Stromal cell of bone marrow (primary cell): ENCODE measurements around the gene TPSB2.
"Not testable (repeated sequence)": the region's sequence is repeated elsewhere in the genome, so short reads cannot be mapped to it uniquely, and the experiment has no call there.

Experiments used
- DNase-seq: peaks from one replicate; pipeline ENCODE4 v3.0.0-alpha.2; 2012; ENCODE audit warnings: low read depth

TPSB2 gene

DNA sequence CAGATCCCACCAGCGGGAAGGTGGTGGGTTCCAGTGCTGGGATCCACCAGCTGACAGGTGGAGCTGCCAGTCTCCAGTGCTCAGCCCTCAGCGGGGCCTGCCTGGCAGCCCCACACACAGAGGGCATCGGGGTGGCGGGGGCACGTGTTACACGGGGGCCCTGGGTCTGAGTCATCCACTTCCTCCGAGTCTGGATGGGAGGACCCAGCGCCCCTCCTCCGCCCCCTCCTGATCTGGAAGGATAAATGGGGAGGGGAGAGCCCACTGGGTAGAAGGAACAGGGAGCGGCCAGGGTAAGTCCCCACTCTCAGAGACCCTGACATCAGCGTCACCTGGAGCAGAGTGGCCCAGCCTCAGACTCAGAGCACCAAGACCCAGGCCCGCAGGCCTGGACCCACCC is 10.5 kb upstream of the TPSB2 start, which contains the start of gene TPSAB1:
TPSAB1 (plus strand) TSS at position 270 of the 400 bp plus-strand sequence. CDS start 234 bp downstream, outside the sequence.
- not testable (repeated sequence) for DNase-seq

DNA sequence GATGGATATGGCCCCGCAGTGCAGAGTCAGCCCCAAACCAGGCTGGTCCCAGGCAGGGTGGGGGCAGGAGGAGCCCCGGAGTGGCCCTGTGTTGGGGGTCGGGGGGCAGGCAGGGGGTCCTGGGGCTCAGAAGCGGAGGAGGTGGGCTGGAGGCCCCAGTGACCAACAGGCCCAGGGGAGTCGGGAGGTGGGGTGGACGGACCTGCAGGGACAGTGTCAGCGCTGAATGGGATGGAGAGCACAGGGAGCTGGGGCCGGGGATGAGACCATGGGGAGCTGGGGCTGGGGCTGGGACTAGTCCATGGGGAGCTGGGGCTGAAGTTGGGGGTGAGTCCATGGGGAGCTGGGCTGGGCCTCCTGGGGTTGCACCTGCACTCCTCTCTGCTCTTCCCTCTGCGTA is 9.6 kb upstream of the TPSB2 start:
- DNase-seq = not testable (repeated sequence)

DNA sequence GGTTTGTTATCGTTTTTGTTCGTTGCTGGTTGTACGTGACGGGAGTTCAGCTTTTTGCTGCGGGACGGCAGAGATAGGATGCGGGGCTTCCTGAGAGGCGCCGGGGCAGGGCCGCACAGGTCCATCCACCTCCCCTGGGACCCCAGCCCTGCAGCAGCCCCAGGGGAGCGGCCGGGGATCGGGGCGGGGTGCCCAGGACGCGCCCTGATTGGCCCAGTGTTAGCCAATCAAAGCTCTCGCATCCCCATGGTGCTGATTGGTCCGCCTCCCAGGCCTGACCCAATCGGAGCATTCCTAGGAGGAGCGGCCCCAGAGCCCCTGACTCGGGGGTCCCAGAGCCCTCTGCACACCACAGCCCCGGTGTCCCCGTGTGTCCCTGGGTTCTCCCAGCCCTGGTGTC is 8.9 kb upstream of the TPSB2 start:
- not testable (repeated sequence) for DNase-seq

DNA sequence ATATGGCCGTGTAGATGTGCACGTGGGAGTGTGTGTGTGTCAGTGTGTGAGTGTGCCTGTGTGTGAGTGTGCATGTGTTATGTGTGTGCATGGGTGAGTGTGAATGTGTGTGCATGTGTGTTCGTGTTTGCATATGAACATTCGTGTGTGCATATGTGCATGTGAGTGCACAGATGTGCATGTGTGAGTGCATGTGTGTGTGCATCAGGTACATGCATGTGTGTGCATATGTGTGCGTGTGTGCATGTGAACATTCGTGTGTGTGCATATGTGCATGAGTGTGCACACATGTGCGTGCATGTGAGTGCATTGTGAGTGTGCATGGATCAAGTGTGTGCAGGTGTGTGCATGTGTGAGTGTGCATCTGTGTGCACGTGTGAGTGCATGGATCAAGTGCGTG is 8.0 kb upstream of the TPSB2 start:
- DNase-seq = no peak

DNA sequence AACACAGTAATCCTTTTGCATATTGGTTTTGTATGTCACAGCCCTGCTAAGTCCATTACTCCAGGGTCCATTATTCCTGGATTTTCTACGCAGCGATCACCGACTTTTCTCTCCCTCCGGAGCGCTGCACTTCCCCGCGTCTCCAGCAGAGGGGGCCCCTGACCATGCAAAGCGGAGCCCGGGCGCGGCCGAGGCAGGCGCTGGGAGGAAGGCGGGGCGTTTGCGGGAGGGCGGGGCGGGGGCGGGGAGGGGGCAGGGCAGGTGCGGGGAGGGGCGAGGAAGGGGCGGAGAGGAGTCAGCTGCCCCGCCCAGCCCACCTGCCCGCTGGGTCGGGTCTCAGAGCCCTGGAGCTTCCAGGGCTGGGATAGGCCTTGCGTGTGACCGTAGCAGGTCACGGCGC is 6.7 kb upstream of the TPSB2 start:
- not testable (repeated sequence) for DNase-seq

DNA sequence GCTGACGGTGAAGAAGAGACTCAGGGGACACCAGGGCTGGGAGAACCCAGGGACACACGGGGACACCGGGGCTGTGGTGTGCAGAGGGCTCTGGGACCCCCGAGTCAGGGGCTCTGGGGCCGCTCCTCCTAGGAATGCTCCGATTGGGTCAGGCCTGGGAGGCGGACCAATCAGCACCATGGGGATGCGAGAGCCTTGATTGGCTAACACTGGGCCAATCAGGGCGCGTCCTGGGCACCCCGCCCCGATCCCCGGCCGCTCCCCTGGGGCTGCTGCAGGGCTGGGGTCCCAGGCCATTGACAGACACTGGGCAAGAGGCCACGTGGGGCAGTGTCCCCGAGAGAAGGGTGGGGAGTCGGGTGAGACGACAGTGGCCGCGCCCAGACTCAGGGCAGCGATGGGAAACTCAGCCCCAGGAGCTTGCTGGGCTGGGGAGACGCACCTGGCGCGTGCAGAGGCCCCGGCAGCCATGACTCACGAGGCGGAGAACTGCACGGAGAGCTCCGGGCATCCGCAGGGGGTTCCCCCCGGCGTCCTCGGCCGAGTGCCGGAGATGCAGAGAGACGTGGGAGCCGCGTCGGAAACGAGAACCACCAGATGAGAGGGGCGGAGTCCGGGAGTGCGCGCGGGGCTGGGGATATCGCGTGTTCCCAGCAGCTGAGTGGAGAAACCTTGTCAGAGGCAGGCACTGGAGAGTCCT is 2.2 kb upstream of the TPSB2 start:
- not testable (repeated sequence) for DNase-seq

DNA sequence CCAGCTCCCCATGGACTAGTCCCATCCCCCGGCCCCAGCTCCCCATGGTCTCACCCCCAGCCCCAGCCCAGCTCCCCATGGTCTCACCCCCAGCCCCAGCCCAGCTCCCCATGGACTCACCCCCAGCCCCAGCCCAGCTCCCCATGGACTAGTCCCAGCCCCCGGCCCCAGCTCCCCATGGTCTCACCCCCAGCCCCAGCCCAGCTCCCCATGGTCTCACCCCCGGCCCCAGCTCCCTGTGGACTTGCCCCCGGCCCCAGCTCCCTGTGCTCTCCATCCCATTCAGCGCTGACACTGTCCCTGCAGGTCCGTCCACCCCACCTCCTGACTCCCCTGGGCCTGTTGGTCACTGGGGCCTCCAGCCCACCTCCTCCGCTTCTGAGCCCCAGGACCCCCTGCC is 1.3 kb upstream of the TPSB2 start:
- DNase-seq = not testable (repeated sequence)

DNA sequence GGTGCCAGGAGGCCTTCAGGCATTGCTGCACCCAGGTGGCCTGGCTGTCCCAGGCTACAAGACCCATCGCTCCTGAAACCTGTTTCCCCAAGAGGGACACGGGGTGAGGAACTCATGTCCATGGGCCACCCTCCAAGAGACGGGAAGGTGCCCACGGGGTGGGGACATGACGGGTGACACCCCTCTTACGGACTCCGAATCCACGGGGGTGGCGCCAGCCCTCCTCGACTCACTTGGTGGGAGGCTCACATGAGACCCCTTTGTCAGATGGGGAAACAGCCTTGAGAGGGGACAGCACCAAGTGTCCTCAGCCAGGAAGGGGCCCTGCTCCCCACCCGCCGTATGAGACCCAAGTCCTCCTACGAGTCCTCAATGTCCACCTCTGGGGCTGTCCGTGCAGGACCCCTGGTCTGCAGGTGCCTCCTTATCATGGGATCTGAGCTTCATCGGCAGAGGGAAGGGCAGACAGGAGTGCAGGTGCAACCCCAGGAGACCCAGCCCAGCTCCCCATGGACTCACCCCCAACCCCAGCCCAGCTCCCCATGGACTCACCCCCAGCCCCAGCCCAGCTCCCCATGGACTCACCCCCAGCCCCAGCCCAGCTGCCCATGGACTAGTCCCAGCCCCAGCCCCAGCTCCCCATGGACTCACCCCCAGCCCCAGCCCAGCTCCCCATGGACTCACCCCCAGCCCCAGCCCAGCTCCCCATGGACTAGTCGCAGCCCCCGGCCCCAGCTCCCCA is 658 bp upstream of the TPSB2 start:
- DNase-seq = not testable (repeated sequence)

DNA sequence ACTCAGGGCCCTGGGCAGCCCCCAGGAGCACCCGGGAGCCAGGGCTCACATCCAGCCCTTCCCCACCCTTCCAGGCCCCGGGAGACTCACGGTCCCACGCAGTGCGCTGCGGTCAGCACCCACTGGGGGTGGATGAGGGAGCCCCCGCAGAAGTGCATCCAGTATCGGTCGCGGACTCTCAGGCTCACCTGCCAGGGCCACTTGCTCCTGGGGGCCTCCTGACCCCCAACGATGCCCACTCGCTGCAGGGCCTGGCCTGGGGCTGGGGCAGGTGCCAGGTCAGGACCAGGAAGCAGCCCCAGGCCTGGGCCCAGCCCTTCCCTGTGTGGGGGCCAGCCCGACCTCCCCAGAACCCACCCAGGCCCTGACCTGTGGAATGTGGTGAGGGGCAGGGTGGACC is 508 bp downstream of the TPSB2 start:
- not testable (repeated sequence) for DNase-seq

DNA sequence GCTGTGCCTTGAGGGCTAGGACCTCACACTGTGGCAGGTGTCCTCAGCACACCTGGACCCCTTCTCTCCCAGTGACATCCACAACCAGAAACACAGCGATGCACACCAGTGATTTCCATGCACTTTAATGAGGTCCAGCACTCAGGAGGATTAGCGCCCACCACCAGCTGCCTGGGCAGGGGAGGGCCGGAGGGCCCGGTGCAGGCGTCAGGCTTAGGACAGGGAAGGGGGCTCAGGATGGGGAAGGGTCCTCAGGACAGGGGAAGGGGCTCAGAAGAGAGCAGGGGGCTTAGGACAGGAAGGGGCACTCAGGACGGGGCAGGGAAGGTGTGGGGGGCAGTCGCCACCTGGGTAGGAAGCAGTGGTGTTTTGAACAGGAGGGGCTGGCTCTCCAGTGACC is 1.8 kb downstream of the TPSB2 start:
- DNase-seq = not testable (repeated sequence)

DNA sequence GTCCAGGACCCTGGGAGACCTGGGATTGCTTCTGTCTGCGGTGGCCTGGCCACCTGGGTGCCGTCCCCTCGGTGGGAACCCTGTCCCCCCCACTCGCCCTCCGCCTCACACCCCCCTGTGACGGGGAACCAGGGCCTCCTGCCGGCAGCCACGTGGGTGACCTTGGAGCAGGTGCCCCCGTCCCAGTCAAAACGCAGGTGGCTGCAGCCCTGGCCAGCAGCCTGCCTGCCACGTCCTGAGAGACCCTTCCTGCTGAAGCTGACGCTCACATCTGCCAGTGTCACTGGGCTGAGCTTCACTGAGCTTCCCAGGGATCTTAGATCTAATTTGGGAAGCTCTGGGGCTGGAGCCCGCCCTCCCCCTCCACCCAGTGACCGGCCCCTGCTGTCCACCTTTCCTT is 3.3 kb downstream of the TPSB2 start:
- DNase-seq = not testable (repeated sequence)

DNA sequence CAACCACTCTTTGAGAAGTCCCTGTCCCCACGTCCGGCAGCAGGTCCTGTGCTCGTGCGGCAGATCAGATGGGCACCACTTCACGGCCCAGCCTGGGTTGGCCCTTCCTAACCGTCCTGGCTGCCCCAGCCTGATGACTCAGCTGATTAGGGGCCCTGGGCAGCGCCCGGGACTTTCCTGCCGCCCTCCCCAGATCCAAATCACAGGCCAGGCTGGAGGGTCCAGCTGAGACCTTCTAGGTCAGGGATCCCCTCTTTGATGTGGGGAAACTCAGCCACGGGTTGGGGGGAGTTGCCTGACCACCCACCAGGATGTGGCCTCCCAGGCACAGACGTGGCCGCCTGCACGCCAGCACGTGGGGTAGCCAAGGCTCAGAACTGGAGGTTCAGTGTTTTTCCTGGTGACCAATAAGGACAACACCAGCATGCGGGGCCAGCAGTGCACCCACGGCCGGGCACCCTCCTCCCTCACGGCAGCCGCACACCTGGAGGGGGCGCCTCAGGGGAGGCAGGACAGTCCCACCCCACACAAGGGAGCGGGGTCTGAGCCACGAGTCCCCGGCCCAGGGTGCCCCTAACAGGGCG is 4.2 kb downstream of the TPSB2 start:
- not testable (repeated sequence) for DNase-seq

DNA sequence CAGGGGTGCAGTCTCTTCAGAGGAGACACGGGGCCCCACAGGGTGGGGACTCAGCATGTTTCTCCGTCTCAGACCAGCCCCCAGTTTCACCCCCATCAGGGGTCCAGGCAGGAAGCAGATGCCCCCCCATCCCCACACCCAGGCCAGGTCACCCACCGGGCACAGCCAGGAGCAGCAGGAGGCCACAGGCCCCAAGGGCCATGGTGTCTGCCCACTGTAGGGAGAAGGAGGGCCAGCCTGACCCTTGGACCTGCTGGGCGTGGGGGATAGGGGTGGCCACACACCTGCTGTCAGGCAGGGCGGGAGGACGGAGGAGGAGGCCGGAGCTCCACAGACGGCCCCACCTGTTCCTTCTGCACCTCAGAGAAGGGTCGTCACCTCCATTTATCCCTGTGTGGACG is 4.9 kb downstream of the TPSB2 start, which contains the start of gene TPSG1:
TPSG1 (minus strand) TSS at position 218 of the 401 bp plus-strand sequence; CDS start at position 202, 16 bp downstream.
- DNase-seq = no peak

DNA sequence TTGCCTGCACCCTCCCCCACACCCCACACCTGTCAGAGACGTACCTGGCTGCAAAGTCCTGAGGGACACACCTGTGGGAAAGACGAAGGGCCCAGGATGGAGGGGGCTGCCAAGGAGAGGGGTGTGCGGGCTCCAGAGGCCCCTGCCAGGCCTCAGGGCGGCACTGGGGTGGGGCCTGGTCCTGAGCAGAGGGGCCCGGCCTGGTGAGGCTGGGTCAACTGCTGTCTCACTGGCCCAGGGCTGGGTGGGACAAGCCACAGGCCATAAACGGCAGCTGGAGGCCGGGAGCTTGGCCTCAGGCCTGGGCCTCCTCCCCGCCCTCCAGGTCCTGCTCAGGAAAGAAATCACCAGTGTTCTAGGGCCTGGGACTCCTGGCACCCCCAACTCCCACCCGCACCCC is 5.4 kb downstream of the TPSB2 start:
- DNase-seq = no peak

DNA sequence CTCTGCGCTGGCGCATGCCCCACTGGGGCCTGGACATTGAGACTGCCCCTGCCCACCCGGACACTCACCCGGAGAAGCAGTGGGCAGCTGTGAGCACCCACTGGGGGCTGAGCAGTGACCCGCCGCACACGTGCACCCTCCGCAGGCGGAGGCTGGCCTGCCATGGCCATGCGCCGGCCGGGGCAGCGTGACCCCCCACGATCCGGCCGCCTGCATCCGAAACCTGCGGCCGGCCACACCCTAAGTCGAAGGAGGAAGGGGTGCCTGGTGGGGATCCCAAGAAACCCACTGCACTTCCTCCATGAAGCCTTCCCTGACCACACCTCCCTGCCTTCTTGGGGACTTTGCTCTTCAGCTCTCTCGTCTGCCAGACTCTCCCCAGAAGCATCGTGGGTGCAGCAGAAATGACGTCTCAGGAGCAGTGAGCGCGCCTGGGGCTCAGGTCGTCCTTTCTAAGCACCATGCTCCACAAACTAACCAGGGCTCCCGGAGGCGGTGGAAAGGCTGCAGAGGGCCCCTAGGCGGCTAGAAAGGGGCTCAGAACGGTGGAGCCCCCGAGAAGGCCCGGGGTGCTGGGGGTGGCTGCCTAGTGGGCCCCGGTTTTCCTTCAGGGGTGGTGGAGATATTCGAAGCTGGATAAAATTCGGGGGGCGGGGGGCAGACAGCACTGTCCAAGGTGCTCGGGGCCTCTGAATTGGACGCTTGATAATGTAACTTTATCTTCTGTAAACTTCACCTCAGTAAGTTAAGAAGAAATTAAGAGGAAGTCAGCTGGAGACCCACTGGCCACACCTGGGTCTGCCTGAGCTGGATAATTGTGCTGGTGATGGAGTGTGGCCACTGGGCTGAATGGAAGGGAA is 6.4 kb downstream of the TPSB2 start:
- DNase-seq = no peak

DNA sequence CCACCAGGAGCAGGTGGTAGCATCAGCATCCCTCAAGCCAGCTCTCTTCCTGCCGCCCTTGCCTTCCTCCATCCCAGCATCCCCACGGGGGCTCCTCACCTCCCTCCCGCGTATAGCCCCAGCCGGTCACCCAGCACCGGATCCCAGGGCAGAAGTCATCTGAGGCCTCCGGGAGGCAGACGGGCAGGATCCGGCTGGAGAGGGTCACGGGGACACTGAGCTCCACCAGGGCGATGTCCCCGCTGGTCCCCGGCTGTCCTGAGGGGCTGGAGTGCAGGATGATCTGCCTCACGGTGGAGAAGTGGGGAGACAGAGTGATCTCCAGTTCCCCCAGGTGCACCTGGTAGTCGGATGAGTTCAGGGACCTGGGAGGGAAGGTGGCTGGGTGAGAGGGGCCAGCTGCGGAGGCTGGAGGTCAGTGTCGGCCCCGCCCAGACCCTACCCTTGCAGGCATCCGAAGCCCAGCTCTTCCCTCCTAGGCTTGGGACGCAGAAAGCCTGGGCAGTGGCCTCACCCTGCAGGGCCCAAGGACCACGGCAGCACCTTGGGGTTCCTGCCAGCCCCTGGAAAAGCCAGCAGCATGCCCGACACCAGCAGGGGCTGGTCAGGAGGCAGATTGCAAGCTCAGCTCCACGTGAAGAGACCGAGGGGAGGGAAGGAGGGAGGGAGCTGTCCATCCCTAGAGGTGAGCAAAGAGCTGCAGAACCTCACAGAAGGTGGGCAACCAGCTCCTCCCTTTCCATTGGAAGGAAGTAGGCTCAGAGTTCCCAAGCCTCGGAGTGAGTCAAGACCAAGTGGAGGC is 7.2 kb downstream of the TPSB2 start:
- no peak for DNase-seq

DNA sequence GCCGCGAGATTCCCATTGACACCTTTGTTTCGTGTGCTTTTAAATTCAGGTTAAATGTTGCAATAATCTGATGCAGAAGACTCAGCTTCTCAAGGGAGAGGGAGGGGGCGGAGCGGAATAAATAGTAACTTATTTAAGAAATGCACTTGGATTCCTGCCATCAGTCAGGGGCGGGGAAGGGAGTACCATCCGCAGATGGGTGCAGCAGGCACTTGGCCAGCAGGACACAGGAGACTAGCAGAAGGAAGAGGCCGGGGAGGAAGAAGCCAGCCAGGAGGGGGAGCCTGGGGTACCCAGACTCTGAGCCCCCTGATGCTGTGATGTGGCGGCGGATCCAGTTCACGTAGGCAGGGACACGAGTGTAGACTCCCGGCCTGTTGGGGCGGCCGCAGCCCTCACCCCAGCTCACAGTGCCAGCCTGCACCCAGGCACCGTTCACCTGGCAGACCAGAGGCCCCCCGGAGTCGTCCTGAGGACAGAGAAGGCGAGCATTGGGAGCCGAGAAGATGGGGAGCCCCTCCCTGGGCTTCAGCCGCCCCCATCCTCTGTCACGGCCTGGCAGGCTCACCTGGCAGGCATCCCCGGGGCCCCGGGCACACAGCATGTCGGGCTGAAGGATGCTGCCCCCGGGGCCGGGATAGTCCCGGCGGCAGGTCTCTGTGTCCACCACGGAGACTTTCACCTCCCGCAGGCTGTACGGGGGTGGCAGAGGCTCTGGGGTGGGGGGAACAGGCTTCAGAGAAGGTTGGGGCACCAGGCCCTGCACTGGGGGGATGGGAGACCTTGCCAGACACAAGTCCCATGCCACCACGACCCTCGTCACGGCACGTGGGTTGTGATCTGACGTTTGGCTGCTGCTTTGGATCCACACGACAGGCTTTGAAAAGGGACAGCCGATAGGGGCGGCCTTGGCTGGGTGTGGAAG is 8.1 kb downstream of the TPSB2 start:
- DNase-seq = no peak

DNA sequence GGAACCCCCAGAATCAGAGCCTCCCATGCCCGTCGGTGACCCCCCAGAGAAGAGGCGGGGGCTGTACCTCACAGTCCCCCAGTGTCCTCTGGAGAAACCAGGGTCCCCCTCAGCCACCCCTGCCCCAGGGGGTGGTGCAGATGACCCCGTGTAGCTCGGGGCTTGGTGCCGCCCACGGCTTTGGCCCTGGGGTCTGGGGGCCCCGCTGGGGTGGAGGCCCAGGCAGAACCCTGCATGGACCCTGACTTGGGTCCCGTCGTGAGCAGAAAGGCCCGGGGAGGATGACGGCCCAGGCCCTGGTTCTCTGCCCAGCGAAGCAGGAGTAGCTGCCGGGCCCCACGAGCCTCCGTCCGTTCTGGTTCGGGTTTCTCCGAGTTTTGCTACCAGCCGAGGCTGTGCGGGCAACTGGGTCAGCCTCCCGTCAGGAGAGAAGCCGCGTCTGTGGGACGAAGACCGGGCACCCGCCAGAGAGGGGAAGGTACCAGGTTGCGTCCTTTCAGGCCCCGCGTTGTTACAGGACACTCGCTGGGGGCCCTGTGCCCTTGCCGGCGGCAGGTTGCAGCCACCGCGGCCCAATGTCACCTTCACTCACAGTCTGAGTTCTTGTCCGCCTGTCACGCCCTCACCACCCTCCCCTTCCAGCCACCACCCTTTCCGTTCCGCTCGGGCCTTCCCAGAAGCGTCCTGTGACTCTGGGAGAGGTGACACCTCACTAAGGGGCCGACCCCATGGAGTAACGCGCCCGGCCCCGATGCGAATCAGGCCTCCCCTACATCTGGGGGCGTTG is 8.9 kb downstream of the TPSB2 start:
- DNase-seq = no peak

DNA sequence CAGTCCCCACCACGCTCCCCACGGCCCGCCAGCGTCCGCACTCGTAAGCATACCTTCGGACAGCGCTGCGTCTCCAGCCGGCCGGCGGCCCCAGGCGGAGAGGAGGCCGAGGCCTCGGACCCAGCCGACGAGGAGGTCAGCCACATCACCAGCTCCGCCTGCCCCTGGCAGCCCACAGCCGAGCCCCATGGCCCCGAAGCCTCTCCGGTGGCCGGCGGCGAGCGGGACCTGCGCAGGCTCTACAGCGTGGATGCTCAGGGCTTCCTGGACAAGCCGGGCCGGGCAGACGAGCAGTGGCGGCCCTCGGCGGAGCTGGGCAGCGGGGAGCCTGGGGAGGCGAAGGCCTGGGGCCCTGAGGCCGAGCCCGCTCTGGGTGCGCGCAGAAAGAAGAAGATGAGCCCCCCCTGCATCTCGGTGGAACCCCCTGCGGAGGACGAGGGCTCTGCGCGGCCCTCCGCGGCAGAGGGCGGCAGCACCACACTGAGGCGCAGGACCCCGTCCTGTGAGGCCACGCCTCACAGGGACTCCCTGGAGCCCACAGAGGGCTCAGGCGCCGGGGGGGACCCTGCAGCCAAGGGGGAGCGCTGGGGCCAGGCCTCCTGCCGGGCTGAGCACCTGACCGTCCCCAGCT is 9.8 kb downstream of the TPSB2 start:
- no peak for DNase-seq
